Caco-2 (cell line): ENCODE measurements around the gene LRRC4C. TPM values are rescaled to one million over a fixed set of nuclear protein-coding genes. Genes with fewer than 3 reads are reported as not detected.

ENCODE experiments used
- BruUV-seq: library from RNA; stranded (reverse); fragments of 400-500 nt; replicated peaks from 2 replicates; lab custom pipeline; 2021; lab: Mats Ljungman, UMichigan
- CTCF ChIA-PET: fragments of 300-600 bp; sonication (Branson Sonifier 250); formaldehyde crosslinking; loops from one replicate; lab custom pipeline; 2022; ENCODE audit warnings: antibody characterized with exemption; lab: Charles Lee
- POLR2A ChIA-PET: fragments of 300-600 bp; sonication (Branson Sonifier 250); formaldehyde crosslinking; loops from one replicate; lab custom pipeline; 2022; ENCODE audit warnings: antibody characterized with exemption; lab: Charles Lee
- DNase-seq, 2 experiments: peaks; one replicate each; pipeline versions ENCODE4 v3.0.0 to v3.0.0-alpha.2; 2020 to 2022
- H3K27me3 ChIP-seq: replicated peaks from 2 replicates; pipeline ENCODE4 v1.6.0; 2011; ENCODE audit warnings: low read length; ENCODE audit not compliant: control insufficient read depth, insufficient read depth
- H3K36me3 ChIP-seq: 2 replicates; pipeline ENCODE4 v1.5.1; 2011; ENCODE audit warnings: low read length; ENCODE audit not compliant: control insufficient read depth, insufficient read depth
- H3K4me1 ChIP-seq: fragments of 250-450 bp; sonication (Bioruptor Pico); 2 replicates; pipeline ENCODE4 v1.5.1; 2020; ENCODE audit warnings: mild to moderate bottlenecking
- H3K4me3 ChIP-seq: 2 replicates; pipeline ENCODE4 v1.5.1; 2011; ENCODE audit warnings: low read depth, mild to moderate bottlenecking, control low read depth, low read length
- H3K9me3 ChIP-seq: fragments of 250-450 bp; sonication (Bioruptor Pico); 2 replicates; pipeline ENCODE4 v1.5.1; 2020; ENCODE audit warnings: mild to moderate bottlenecking, moderate library complexity
- H3K27ac Mint-ChIP-seq: one replicate; pipeline ENCODE4 v1.8.0; 2022; ENCODE audit warnings: mixed read lengths; ENCODE audit not compliant: unreplicated experiment
- H3K27me3 Mint-ChIP-seq: one replicate; pipeline ENCODE4 v1.8.0; 2022; ENCODE audit warnings: mixed read lengths; ENCODE audit not compliant: insufficient read depth, unreplicated experiment
- H3K36me3 Mint-ChIP-seq: one replicate; pipeline ENCODE4 v1.8.0; 2022; ENCODE audit warnings: mild to moderate bottlenecking, mixed read lengths; ENCODE audit not compliant: insufficient read depth, unreplicated experiment
- H3K4me1 Mint-ChIP-seq: one replicate; pipeline ENCODE4 v1.8.0; 2022; ENCODE audit warnings: low read depth, mixed read lengths; ENCODE audit not compliant: unreplicated experiment
- H3K4me3 Mint-ChIP-seq: one replicate; pipeline ENCODE4 v1.8.0; 2022; ENCODE audit warnings: mild to moderate bottlenecking, moderate library complexity, mixed read lengths; ENCODE audit not compliant: unreplicated experiment
- H3K9me3 Mint-ChIP-seq: one replicate; pipeline ENCODE4 v1.8.0; 2022; ENCODE audit warnings: mixed read lengths; ENCODE audit not compliant: unreplicated experiment
- CTCF ChIP-seq, 2 experiments: fragments of 200-600 bp in 1 of 2; IDR thresholded peaks; 1 replicate in 1 of 2; 2 replicates in 1 of 2; pipeline versions ENCODE4 v1.5.1 to v1.8.0; 2011 to 2022; ENCODE audit warnings: antibody characterized with exemption in 1 of 2, control low read depth in 1 of 2, inconsistent platforms in 1 of 2, low read depth in 1 of 2, low read length in 1 of 2, mild to moderate bottlenecking in 1 of 2, moderate library complexity in 1 of 2; ENCODE audit not compliant: insufficient read depth in 1 of 2, severe bottlenecking in 1 of 2, unreplicated experiment in 1 of 2
- intact Hi-C: fragments of 100-400 bp; cut with micrococcal nuclease; formaldehyde crosslinking; loops from one replicate; pipeline ENCODE4 v1.10.0; 2022; ENCODE audit not compliant: unreplicated experiment
- total RNA-seq: library from RNA; stranded (reverse); gene quantifications from 2 replicates; pipeline ENCODE4 v1.2.3, GENCODE V29; 2022

Gene LRRC4C
- total RNA-seq, 1 experiment from 2014 or later = not detected

- ChIA-PET POLR2A (no interaction called here), CTCF (no interaction called here)
- H3K27ac Mint-ChIP-seq = no peak overlapping the region
- H3K4me3 ChIP-seq = no peak overlapping the region
- intact Hi-C loops = no loop called here
- BruUV-seq = no TSS peak
- no peaks in the 10 kb centered on the region for H3K27me3 ChIP-seq
- H3K4me1 Mint-ChIP-seq = no peaks in the 10 kb centered on the region
- no peaks in the 10 kb centered on the region for H3K36me3 Mint-ChIP-seq
- H3K9me3 Mint-ChIP-seq = no peaks in the 10 kb centered on the region
- no peak for TF ChIP-seq CTCF (IDR thresholded peaks at IDR 0.05; ENCODE audit: insufficient read depth in 1 of 2, low read depth in 1 of 2, low read length in 1 of 2, severe bottlenecking in 1 of 2, unreplicated experiment in 1 of 2)
- no peaks in the 10 kb centered on the region for H3K36me3 ChIP-seq
- H3K27me3 Mint-ChIP-seq = peaks cover 4% of the 10 kb centered on the region
- H3K4me1 ChIP-seq = no peaks in the 10 kb centered on the region
- no peaks in the 10 kb centered on the region for H3K9me3 ChIP-seq
- no peak overlapping the region for H3K4me3 Mint-ChIP-seq
- no peak for DNase-seq
Observed at GRCh38 chr11:41115066-41115465, 344.4 kb downstream of the LRRC4C start.

GRCh38 chr11:41113160-41113559, 346.3 kb downstream of the LRRC4C start:
- Histone ChIP-seq H3K9me3 (no peaks in the 10 kb centered on the region), H3K4me1 (no peaks in the 10 kb centered on the region), H3K36me3 (no peaks in the 10 kb centered on the region), H3K27me3 (no peaks in the 10 kb centered on the region), H3K4me3 (no peak overlapping the region)
- Mint-ChIP-seq H3K36me3 (no peaks in the 10 kb centered on the region), H3K27me3 (peaks cover 4% of the 10 kb centered on the region), H3K4me1 (no peaks in the 10 kb centered on the region), H3K4me3 (no peak overlapping the region), H3K27ac (no peak overlapping the region), H3K9me3 (no peaks in the 10 kb centered on the region)
- no TSS peak for BruUV-seq
- intact Hi-C loops = no loop called here
- ChIA-PET CTCF (no interaction called here), POLR2A (no interaction called here)
- DNase-seq = no peak
- no peak for TF ChIP-seq CTCF (IDR thresholded peaks at IDR 0.05; ENCODE audit: insufficient read depth in 1 of 2, low read depth in 1 of 2, low read length in 1 of 2, severe bottlenecking in 1 of 2, unreplicated experiment in 1 of 2)

GRCh38 chr11:41110527-41110926, 348.9 kb downstream of the LRRC4C start:
- no peak for TF ChIP-seq CTCF (IDR thresholded peaks at IDR 0.05; ENCODE audit: insufficient read depth in 1 of 2, low read depth in 1 of 2, low read length in 1 of 2, severe bottlenecking in 1 of 2, unreplicated experiment in 1 of 2)
- BruUV-seq = no TSS peak
- Histone ChIP-seq H3K36me3 (no peaks in the 10 kb centered on the region), H3K4me1 (no peaks in the 10 kb centered on the region), H3K27me3 (no peaks in the 10 kb centered on the region), H3K4me3 (no peak overlapping the region), H3K9me3 (no peaks in the 10 kb centered on the region)
- no peak overlapping the region for H3K4me3 Mint-ChIP-seq
- CTCF ChIA-PET = no interaction called here
- H3K9me3 Mint-ChIP-seq = no peaks in the 10 kb centered on the region
- no peaks in the 10 kb centered on the region for H3K4me1 Mint-ChIP-seq
- H3K36me3 Mint-ChIP-seq = no peaks in the 10 kb centered on the region
- POLR2A ChIA-PET = no interaction called here
- DNase-seq = no peak
- peaks cover 4% of the 10 kb centered on the region for H3K27me3 Mint-ChIP-seq
- H3K27ac Mint-ChIP-seq = no peak overlapping the region
- intact Hi-C loops = no loop called here
